Measurements from ENCODE around the gene TANC1. TPM values are rescaled to one million over a fixed set of nuclear protein-coding genes. Genes with fewer than 3 reads are reported as not detected.

Gene TANC1
- total RNA-seq, 2 experiments from 2014 or later, result 0.70 to 0.92 TPM

DNA sequence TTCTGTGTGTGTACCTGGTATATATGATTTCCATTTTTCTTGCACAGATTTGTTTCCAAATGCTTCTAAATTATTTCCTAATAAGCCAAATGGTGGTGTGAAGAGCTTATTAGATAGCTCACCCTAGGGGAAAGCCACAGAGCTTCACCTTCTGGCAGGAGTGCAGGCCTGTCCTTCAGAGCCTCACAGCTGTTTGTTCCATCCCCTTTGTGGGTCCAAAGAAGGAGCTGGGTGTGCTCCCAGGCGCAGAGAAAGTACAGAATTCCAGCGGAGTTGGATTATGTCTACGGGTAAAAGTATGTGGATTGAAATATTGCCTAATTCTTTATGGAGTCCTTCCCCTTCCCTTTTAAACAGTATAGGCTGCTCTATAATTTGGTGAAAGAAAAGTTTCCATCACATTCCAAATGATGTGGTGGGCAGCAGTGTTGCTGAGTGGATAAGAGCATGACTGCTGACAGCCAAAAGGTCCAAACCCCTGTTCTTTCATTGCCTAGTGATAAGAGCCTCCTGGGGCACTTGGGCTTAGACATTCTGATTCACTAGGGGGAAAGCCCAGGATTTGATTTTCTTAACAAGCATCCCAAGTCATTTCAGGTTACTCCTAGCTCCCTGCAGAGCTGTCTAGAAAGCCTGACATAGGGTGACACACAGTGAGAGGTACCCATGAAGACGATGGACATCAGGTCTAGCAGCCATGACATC, 231.5 kb downstream of the TANC1 start:
- no peak overlapping the region for H3K27ac Mint-ChIP-seq
- DNase-seq, result no peak

DNA sequence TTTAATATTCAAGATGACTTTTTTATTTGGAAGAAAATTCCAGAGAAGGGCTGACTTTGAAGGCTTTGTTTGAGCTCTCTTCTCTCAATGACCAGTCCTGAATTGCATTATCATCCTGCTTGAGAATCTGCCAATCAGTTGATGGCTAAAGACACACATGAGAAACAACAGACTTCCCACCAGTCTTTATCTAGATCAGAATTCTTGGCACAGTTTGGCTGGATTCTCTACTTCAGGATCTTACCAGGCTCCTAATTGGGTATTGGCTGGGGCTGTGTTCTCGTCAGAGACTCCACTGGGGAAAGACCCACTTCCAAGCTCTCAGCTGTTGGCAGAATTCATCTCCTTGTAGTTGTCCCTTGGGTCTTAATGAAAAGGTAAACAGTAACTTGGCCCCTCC, 232.1 kb downstream of the TANC1 start:
- intact Hi-C loops (cut with micrococcal nuclease), result no loop called here
- POLR2A ChIA-PET, result no interaction called here
- ATAC-seq (no peak), DNase-seq (no peak)
- Mint-ChIP-seq H3K36me3 (ENCODE audit: low read depth) (no peaks in the 10 kb centered on the region), H3K4me1 (ENCODE audit: low read depth) (peaks cover 15% of the 10 kb centered on the region), H3K27me3 (no peaks in the 10 kb centered on the region), H3K4me3 (no peak overlapping the region), H3K9me3 (no peaks in the 10 kb centered on the region), H3K27ac (no peak overlapping the region)
- CTCF ChIA-PET, result interaction anchor here (1.3 kb wide), 1 partner anchor 14 kb away, joined by 4 read pairs; no protein-coding TSS in a partner anchor
- TF ChIP-seq, protein P1, sequence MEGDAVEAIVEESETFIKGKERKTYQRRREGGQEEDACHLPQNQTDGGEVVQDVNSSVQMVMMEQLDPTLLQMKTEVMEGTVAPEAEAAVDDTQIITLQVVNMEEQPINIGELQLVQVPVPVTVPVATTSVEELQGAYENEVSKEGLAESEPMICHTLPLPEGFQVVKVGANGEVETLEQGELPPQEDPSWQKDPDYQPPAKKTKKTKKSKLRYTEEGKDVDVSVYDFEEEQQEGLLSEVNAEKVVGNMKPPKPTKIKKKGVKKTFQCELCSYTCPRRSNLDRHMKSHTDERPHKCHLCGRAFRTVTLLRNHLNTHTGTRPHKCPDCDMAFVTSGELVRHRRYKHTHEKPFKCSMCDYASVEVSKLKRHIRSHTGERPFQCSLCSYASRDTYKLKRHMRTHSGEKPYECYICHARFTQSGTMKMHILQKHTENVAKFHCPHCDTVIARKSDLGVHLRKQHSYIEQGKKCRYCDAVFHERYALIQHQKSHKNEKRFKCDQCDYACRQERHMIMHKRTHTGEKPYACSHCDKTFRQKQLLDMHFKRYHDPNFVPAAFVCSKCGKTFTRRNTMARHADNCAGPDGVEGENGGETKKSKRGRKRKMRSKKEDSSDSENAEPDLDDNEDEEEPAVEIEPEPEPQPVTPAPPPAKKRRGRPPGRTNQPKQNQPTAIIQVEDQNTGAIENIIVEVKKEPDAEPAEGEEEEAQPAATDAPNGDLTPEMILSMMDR (IDR thresholded peaks at IDR 0.05), result no peak

More for the DNA sequence above, 231.5 kb downstream of the TANC1 start:
- Mint-ChIP-seq H3K4me3 (no peak overlapping the region), H3K27me3 (no peaks in the 10 kb centered on the region), H3K4me1 (ENCODE audit: low read depth) (peaks cover 15% of the 10 kb centered on the region), H3K36me3 (ENCODE audit: low read depth) (no peaks in the 10 kb centered on the region), H3K9me3 (no peaks in the 10 kb centered on the region)
- TF ChIP-seq, protein P1 (IDR thresholded peaks at IDR 0.05), result no peak
- no peak for ATAC-seq
- ChIA-PET POLR2A (no interaction called here), CTCF (interaction anchor here (1.3 kb wide), 1 partner anchor 14 kb away, joined by 4 read pairs; no protein-coding TSS in a partner anchor)
- intact Hi-C loops (cut with micrococcal nuclease), result no loop called here

DNA sequence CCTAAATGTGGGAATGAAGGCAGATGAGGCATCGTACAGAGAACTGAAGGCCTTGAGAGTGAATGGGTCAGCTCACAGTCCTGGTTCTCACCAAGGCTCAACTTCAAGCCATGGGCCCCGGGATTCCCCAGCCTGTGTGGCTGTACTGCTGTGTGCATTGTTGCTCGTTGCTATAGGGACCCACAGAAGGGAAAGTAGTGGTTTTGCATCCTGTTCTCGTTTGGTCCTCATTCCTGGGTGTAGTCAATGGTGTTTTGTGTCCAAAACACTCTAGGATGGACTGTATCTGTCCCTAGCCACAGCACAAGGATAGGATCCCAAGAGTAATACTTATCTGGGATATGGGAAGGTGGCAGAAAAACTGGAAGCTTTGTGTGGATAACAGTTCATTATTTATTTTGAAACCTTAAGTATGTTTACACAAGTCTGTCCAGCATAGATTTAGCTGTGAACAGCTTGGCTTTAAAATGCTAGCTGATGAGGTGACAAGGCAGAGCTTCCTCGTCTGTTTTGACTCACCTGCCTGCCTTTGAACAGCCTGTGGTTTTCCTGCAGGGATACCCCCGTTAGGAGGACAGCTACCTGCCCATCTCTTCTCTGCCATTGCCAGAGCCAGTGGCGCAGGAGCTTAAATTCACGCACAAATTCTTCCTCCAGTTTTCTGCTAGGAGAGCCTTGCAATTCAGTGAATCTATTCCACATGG, 233.1 kb downstream of the TANC1 start:
- TF ChIP-seq, protein P1 (IDR thresholded peaks at IDR 0.05), result no peak
- Mint-ChIP-seq H3K9me3 (no peaks in the 10 kb centered on the region), H3K27ac (peak overlapping the region; percentile 23), H3K27me3 (no peaks in the 10 kb centered on the region), H3K4me1 (ENCODE audit: low read depth) (peaks cover 15% of the 10 kb centered on the region), H3K36me3 (ENCODE audit: low read depth) (no peaks in the 10 kb centered on the region), H3K4me3 (no peak overlapping the region)
- ChIA-PET POLR2A (no interaction called here), CTCF (interaction anchor here (1.3 kb wide), 1 partner anchor 15 kb away, joined by 4 read pairs; no protein-coding TSS in a partner anchor)
- ATAC-seq (peak; percentile 93), DNase-seq (peak; percentile 61)
- intact Hi-C loops (cut with micrococcal nuclease), result no loop called here

DNA sequence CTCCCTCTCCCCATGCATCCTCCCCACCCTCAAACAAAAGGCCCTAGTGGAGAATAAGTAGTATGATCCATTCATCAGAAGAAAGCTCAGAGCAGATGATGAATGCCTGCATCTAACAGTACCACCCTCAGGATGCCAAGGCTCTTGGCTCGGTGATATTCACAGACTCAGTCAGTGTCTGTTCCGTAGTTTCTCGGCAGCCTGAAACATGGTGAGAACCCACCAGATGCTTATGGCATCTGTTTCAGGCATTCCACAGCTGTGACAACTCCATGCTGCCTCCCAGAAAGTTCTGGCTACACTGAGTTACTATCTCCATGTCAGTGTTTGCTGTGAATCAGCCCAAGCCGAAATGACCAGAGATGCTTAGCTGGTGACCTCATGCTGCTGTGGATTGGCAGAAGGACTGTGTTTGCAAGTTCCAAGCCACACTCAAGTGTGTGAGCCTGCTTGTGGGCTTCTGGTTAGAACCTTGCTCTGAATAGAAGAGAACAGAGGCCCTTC, 234.2 kb downstream of the TANC1 start:
- intact Hi-C loops (cut with micrococcal nuclease), result no loop called here
- H3K36me3 Mint-ChIP-seq (ENCODE audit: low read depth), result no peaks in the 10 kb centered on the region
- H3K27me3 Mint-ChIP-seq, result no peaks in the 10 kb centered on the region
- TF ChIP-seq, protein P1 (IDR thresholded peaks at IDR 0.05), result no peak
- CTCF ChIA-PET, result no interaction called here
- no peak for ATAC-seq
- no peak overlapping the region for H3K27ac Mint-ChIP-seq
- no peak overlapping the region for H3K4me3 Mint-ChIP-seq
- POLR2A ChIA-PET, result no interaction called here
- H3K4me1 Mint-ChIP-seq (ENCODE audit: low read depth), result peaks cover 16% of the 10 kb centered on the region
- H3K9me3 Mint-ChIP-seq, result no peaks in the 10 kb centered on the region
- DNase-seq, result no peak
